ENCODE measurements around the gene DVL2. TPM values are rescaled to one million over a fixed set of nuclear protein-coding genes. Genes with fewer than 3 reads are reported as not detected.
A peak's percentile ranks its signal among the peaks of the same experiment; 100 is the strongest.

The DVL2 gene
- total RNA-seq, 1 experiment from 2014 or later = 45.7 TPM

DNA sequence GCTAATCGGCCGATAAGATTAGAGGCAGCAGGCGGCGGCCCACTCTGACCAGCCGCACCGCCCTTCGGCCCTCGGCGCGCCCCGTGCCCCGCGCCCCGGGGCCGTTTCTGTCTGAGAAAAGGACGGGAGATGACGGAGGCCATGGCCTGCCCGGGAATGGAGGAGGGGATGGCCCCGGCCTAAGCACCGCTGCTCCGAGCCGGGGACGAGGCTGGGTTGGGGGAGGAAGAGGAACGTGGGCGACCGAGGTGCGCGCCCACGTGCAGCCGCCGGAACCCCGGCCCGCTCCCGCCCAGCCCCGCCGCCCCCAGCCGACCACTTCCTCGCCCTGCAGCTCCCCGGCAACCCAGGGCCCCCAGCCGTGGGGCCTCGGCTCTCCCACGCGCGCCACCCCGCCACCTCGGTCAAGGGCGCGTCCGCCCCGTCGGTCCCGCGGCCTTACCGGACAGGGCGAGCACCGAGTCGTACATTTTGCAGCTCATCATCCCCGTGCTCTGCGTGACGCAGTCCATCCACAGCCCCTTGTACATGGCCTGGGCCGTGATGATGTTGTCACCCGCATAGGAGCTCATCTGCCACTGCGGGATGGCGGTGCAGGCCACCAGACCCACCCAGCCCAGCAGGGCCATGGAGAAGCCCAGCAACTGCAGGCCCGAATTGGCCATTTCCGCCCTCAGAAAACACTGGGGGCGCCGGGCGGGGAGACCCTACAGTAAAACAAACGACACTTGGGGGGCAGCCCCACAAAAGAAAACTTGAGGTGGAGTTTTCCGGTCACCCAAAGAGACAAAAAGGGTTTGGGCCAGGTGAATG lies 27.3 kb upstream of the DVL2 start:
- Mint-ChIP-seq H3K27ac (ENCODE audit: unreplicated experiment) (peak overlapping the region; percentile 94), H3K27me3 (ENCODE audit: unreplicated experiment) (no peaks in the 10 kb centered on the region), H3K4me1 (ENCODE audit: low read depth, unreplicated experiment) (peaks cover 16% of the 10 kb centered on the region), H3K9me3 (ENCODE audit: low read depth, unreplicated experiment) (no peaks in the 10 kb centered on the region), H3K4me3 (ENCODE audit: low read depth, unreplicated experiment) (peak overlapping the region; percentile 90), H3K36me3 (ENCODE audit: insufficient read depth, unreplicated experiment) (peaks cover 76% of the 10 kb centered on the region)
- intact Hi-C loops (cut with micrococcal nuclease; ENCODE audit: unreplicated experiment) = no loop called here
- peak; percentile 24 for DNase-seq
- BruUV-seq (replicated peaks) = TSS peak; percentile 44
- CTCF ChIA-PET = interaction anchor here (1.1 kb wide), 1 partner anchor 41 kb away, joined by 4 read pairs; no protein-coding TSS in a partner anchor
- TF ChIP-seq, protein P1, sequence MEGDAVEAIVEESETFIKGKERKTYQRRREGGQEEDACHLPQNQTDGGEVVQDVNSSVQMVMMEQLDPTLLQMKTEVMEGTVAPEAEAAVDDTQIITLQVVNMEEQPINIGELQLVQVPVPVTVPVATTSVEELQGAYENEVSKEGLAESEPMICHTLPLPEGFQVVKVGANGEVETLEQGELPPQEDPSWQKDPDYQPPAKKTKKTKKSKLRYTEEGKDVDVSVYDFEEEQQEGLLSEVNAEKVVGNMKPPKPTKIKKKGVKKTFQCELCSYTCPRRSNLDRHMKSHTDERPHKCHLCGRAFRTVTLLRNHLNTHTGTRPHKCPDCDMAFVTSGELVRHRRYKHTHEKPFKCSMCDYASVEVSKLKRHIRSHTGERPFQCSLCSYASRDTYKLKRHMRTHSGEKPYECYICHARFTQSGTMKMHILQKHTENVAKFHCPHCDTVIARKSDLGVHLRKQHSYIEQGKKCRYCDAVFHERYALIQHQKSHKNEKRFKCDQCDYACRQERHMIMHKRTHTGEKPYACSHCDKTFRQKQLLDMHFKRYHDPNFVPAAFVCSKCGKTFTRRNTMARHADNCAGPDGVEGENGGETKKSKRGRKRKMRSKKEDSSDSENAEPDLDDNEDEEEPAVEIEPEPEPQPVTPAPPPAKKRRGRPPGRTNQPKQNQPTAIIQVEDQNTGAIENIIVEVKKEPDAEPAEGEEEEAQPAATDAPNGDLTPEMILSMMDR (IDR thresholded peaks at IDR 0.05; ENCODE audit: unreplicated experiment) = no peak

DNA sequence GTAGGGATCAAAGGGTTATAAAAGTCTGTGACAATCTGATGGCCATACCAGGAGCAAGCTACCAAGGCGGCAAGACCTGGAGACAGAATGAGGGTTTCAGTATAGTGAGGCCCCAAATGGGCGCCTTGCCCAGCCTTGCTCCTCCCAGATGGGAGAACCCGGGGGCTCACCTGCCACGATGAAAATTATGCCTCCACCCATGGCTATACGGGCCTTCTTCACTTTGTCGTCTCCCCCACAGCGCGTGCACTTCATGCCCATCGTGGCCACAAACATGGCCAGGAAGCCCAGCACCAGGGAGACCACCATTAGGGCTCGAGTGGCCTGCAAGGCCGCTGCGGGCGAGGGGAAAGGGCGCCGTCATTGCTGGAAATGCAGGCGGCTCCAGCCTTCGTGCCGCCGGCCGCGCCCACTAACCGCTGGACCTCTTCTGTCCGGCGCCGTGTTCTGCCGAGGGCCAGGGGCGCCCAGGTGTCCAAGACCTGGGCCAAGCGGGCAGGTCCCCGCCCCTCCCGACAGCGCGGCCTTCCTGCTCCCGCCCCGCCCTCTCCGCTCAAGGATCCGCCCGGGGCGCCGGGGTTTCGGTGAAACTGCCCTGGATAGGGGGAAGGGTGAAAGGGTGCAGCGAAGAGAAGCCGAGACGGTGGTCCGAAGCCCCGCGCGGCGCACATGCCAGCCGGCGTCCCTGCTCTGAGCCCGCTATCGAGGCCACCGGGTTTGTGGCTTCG lies 26.5 kb upstream of the DVL2 start:
- intact Hi-C loops (cut with micrococcal nuclease; ENCODE audit: unreplicated experiment) = no loop called here
- Mint-ChIP-seq H3K4me1 (ENCODE audit: low read depth, unreplicated experiment) (peaks cover 13% of the 10 kb centered on the region), H3K9me3 (ENCODE audit: low read depth, unreplicated experiment) (no peaks in the 10 kb centered on the region), H3K36me3 (ENCODE audit: insufficient read depth, unreplicated experiment) (peaks cover 83% of the 10 kb centered on the region), H3K27me3 (ENCODE audit: unreplicated experiment) (no peaks in the 10 kb centered on the region), H3K27ac (ENCODE audit: unreplicated experiment) (peak overlapping the region; percentile 90), H3K4me3 (ENCODE audit: low read depth, unreplicated experiment) (peak overlapping the region; percentile 90)
- CTCF ChIA-PET = interaction anchor here (1.1 kb wide), 1 partner anchor 40 kb away, joined by 4 read pairs; no protein-coding TSS in a partner anchor
- BruUV-seq (replicated peaks) = no TSS peak
- peak; percentile 82 for DNase-seq
- TF ChIP-seq, protein P1 (IDR thresholded peaks at IDR 0.05; ENCODE audit: unreplicated experiment) = no peak

DNA sequence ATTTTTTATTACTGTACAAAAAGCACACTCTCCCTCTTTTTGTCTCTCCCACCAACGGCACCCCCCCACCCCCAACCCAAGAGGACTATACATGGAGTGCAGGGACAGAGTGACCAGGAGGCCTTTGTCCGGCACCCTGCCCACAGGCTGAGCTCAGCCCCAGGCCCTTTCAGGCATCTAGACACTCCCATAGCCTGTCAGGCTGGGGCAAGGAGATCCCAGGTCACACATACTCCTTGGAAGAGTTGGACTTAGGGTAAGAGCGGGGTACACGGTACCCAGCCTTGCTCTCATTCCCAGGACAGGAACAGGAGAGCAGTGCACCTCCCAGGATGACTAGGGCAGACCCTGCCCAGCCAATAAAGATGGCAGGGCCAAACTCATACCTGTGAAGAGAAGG lies 25.8 kb upstream of the DVL2 start:
- TF ChIP-seq, protein P1 (IDR thresholded peaks at IDR 0.05; ENCODE audit: unreplicated experiment) = no peak
- DNase-seq = no peak
- CTCF ChIA-PET = no interaction called here
- no peaks in the 10 kb centered on the region for H3K27me3 Mint-ChIP-seq (ENCODE audit: unreplicated experiment)
- H3K36me3 Mint-ChIP-seq (ENCODE audit: insufficient read depth, unreplicated experiment) = peaks cover 90% of the 10 kb centered on the region
- peaks cover 13% of the 10 kb centered on the region for H3K4me1 Mint-ChIP-seq (ENCODE audit: low read depth, unreplicated experiment)
- BruUV-seq (replicated peaks) = no TSS peak
- no peaks in the 10 kb centered on the region for H3K9me3 Mint-ChIP-seq (ENCODE audit: low read depth, unreplicated experiment)
- H3K4me3 Mint-ChIP-seq (ENCODE audit: low read depth, unreplicated experiment) = peak overlapping the region; percentile 90
- intact Hi-C loops (cut with micrococcal nuclease; ENCODE audit: unreplicated experiment) = no loop called here
- peak overlapping the region; percentile 90 for H3K27ac Mint-ChIP-seq (ENCODE audit: unreplicated experiment)

DNA sequence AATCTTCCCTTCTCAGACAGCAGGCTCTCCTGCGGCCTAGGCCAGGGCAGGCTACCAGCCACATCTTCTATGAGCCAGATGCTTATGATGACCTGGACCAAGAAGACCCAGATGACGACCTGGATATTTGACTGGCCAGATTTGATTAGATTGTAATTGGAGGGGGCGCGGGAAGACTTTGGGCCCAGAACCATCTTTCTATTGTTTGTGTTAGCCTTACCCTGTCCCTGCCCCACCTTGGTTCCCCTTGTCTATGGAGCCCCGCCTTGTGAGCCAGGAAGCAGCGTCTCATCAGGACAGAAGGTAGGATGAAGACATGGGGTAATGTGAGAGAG lies 25.2 kb upstream of the DVL2 start:
- no peak for DNase-seq
- no peaks in the 10 kb centered on the region for H3K27me3 Mint-ChIP-seq (ENCODE audit: unreplicated experiment)
- intact Hi-C loops (cut with micrococcal nuclease; ENCODE audit: unreplicated experiment) = no loop called here
- no TSS peak for BruUV-seq (replicated peaks)
- H3K9me3 Mint-ChIP-seq (ENCODE audit: low read depth, unreplicated experiment) = no peaks in the 10 kb centered on the region
- H3K4me3 Mint-ChIP-seq (ENCODE audit: low read depth, unreplicated experiment) = peak overlapping the region; percentile 90
- peak overlapping the region; percentile 90 for H3K27ac Mint-ChIP-seq (ENCODE audit: unreplicated experiment)
- peaks cover 96% of the 10 kb centered on the region for H3K36me3 Mint-ChIP-seq (ENCODE audit: insufficient read depth, unreplicated experiment)
- CTCF ChIA-PET = no interaction called here
- TF ChIP-seq, protein P1 (IDR thresholded peaks at IDR 0.05; ENCODE audit: unreplicated experiment) = no peak
- peaks cover 13% of the 10 kb centered on the region for H3K4me1 Mint-ChIP-seq (ENCODE audit: low read depth, unreplicated experiment)

All from Calu3 (cell line).